H9 (cell line): ENCODE results near the gene PEX26. TPM values are rescaled to one million over a fixed set of nuclear protein-coding genes. Genes with fewer than 3 reads are reported as not detected.

Experiments
- DNase-seq: peaks from one replicate; pipeline ENCODE4 v3.0.0-alpha.2; 2017
- H2AFZ ChIP-seq: one replicate; pipeline ENCODE4 v1.6.1; 2013; ENCODE audit warnings: mild to moderate bottlenecking, low read length, control low read depth, moderate library complexity
- H2AK5ac ChIP-seq: 2 replicates; pipeline ENCODE4 v1.6.1; 2013; ENCODE audit warnings: low read length, control low read depth, mixed read lengths; ENCODE audit not compliant: insufficient read length
- H2BK120ac ChIP-seq: one replicate; pipeline ENCODE4 v1.6.1; 2013; ENCODE audit warnings: low read depth, mild to moderate bottlenecking, low read length, control low read depth, inconsistent platforms; ENCODE audit not compliant: poor library complexity, severe bottlenecking
- H2BK12ac ChIP-seq: 2 replicates; pipeline ENCODE4 v1.6.1; 2013; ENCODE audit warnings: low read length, control low read depth, mixed read lengths, low read depth; ENCODE audit not compliant: insufficient read length
- H2BK15ac ChIP-seq: 2 replicates; pipeline ENCODE4 v1.6.1; 2013; ENCODE audit warnings: low read depth, low read length, control low read depth
- H2BK20ac ChIP-seq: one replicate; pipeline ENCODE4 v1.6.1; 2013; ENCODE audit warnings: low read depth, mild to moderate bottlenecking, low read length, control low read depth, inconsistent platforms; ENCODE audit not compliant: poor library complexity, severe bottlenecking
- H2BK5ac ChIP-seq: 2 replicates; pipeline ENCODE4 v1.6.1; 2013; ENCODE audit warnings: low read length, control low read depth, mixed read lengths; ENCODE audit not compliant: insufficient read length
- H3K14ac ChIP-seq: 2 replicates; pipeline ENCODE4 v1.6.1; 2013; ENCODE audit warnings: low read length, control low read depth; ENCODE audit not compliant: insufficient read depth
- H3K18ac ChIP-seq: 2 replicates; pipeline ENCODE4 v1.6.1; 2013; ENCODE audit warnings: low read depth, mild to moderate bottlenecking, mixed read lengths, low read length, control low read depth; ENCODE audit not compliant: insufficient read length
- H3K23ac ChIP-seq: 2 replicates; pipeline ENCODE4 v1.6.1; 2013; ENCODE audit warnings: low read length, control low read depth, mixed read lengths, low read depth; ENCODE audit not compliant: insufficient read length
- H3K23me2 ChIP-seq: 2 replicates; pipeline ENCODE4 v1.6.1; 2013; ENCODE audit warnings: low read depth, mild to moderate bottlenecking, mixed read lengths, low read length, control low read depth; ENCODE audit not compliant: insufficient read length, poor library complexity, severe bottlenecking
- H3K27ac ChIP-seq: 2 replicates; pipeline ENCODE4 v1.5.1; 2013; ENCODE audit warnings: low read length, control low read depth, mixed read lengths, low read depth; ENCODE audit not compliant: insufficient read length
- H3K27me3 ChIP-seq: 2 replicates; pipeline ENCODE4 v1.6.1; 2013; ENCODE audit warnings: low read length, control low read depth, inconsistent platforms; ENCODE audit not compliant: insufficient read depth
- H3K4ac ChIP-seq: 2 replicates; pipeline ENCODE4 v1.6.1; 2013; ENCODE audit warnings: low read depth, mild to moderate bottlenecking, control low read depth, inconsistent platforms, low read length, moderate library complexity
- H3K4me1 ChIP-seq: 2 replicates; pipeline ENCODE4 v1.6.1; 2013; ENCODE audit warnings: low read length, control low read depth, inconsistent platforms; ENCODE audit not compliant: insufficient read depth
- H3K4me2 ChIP-seq: 2 replicates; pipeline ENCODE4 v1.6.1; 2013; ENCODE audit warnings: low read length, control low read depth, mixed read lengths; ENCODE audit not compliant: insufficient read length, insufficient read depth
- H3K56ac ChIP-seq: 2 replicates; pipeline ENCODE4 v1.6.1; 2013; ENCODE audit warnings: low read depth, mild to moderate bottlenecking, mixed read lengths, low read length, control low read depth; ENCODE audit not compliant: insufficient read length
- H3K79me1 ChIP-seq: 2 replicates; pipeline ENCODE4 v1.6.1; 2013; ENCODE audit warnings: low read depth, mild to moderate bottlenecking, moderate library complexity, low read length, control low read depth, inconsistent platforms; ENCODE audit not compliant: insufficient read depth, poor library complexity, severe bottlenecking
- H3K79me2 ChIP-seq: 2 replicates; pipeline ENCODE4 v1.6.1; 2013; ENCODE audit warnings: low read length, control low read depth, inconsistent platforms; ENCODE audit not compliant: insufficient read depth
- H3K9ac ChIP-seq: 2 replicates; pipeline ENCODE4 v1.6.1; 2013; ENCODE audit warnings: low read length, control low read depth, mixed read lengths; ENCODE audit not compliant: insufficient read length; ENCODE audit errors: extremely low read depth
- H3K9me3 ChIP-seq: one replicate; pipeline ENCODE4 v1.6.1; 2013; ENCODE audit warnings: low read depth, low read length, inconsistent platforms; ENCODE audit not compliant: control insufficient read depth
- H3T11ph ChIP-seq: one replicate; pipeline ENCODE4 v1.6.1; 2013; ENCODE audit warnings: mild to moderate bottlenecking, low read length, control low read depth, inconsistent platforms
- H4K20me1 ChIP-seq: one replicate; pipeline ENCODE4 v1.6.1; 2013; ENCODE audit not compliant: control insufficient read depth, insufficient read length, insufficient read depth
- H4K5ac ChIP-seq: 2 replicates; pipeline ENCODE4 v1.6.1; 2013; ENCODE audit warnings: low read depth, mild to moderate bottlenecking, mixed read lengths, low read length, control low read depth; ENCODE audit not compliant: insufficient read length
- H4K8ac ChIP-seq: replicated peaks from 2 replicates; pipeline ENCODE4 v1.6.1; 2013; ENCODE audit warnings: low read length, control low read depth, mixed read lengths, low read depth; ENCODE audit not compliant: insufficient read length
- H4K91ac ChIP-seq: 2 replicates; pipeline ENCODE4 v1.6.1; 2013; ENCODE audit warnings: low read depth, mild to moderate bottlenecking, moderate library complexity, mixed read lengths, low read length, control low read depth; ENCODE audit not compliant: insufficient read length
- H3K27ac Mint-ChIP-seq, 3 experiments: 2 replicates in 2 of 3; 3 replicates in 1 of 3; pipeline ENCODE4 v1.8.0; 2020 to 2021; ENCODE audit warnings: mixed read lengths in 3 of 3, mild to moderate bottlenecking in 1 of 3, moderate library complexity in 1 of 3
- H3K27me3 Mint-ChIP-seq: 2 replicates; pipeline ENCODE4 v1.8.0; 2021; ENCODE audit warnings: low read depth, mild to moderate bottlenecking, moderate library complexity, mixed read lengths
- H3K36me3 Mint-ChIP-seq, 3 experiments: 2 replicates in 2 of 3; 3 replicates in 1 of 3; pipeline ENCODE4 v1.8.0; 2020 to 2021; ENCODE audit warnings: low read depth in 3 of 3, mixed read lengths in 3 of 3; ENCODE audit not compliant: insufficient read depth in 1 of 3
- H3K4me1 Mint-ChIP-seq, 2 experiments: 2 replicates each; pipeline ENCODE4 v1.8.0; 2020; ENCODE audit warnings: mixed read lengths in 2 of 2
- H3K4me3 Mint-ChIP-seq, 2 experiments: 2 replicates in 1 of 2; 3 replicates in 1 of 2; pipeline ENCODE4 v1.8.0; 2020 to 2021; ENCODE audit warnings: mild to moderate bottlenecking in 2 of 2, mixed read lengths in 2 of 2, moderate library complexity in 1 of 2
- H3K9me3 Mint-ChIP-seq, 2 experiments: 2 replicates in 1 of 2; 3 replicates in 1 of 2; pipeline ENCODE4 v1.8.0; 2020; ENCODE audit warnings: mild to moderate bottlenecking in 2 of 2, mixed read lengths in 2 of 2, moderate library complexity in 1 of 2
- WGBS: extraction: QIAGEN DNeasy Blood & Tissue Kit; methylation state at CpG from one replicate; pipeline ENCODE4 v1.1.7; 2013; ENCODE audit warnings: missing lambda C conversion rate, low lambda C conversion rate, mixed read lengths; ENCODE audit not compliant: insufficient read length; ENCODE audit errors: extremely low coverage; 5-methylcytosine and 5-hydroxymethylcytosine counted together
- total RNA-seq: library from RNA; stranded (reverse); gene quantifications from 2 replicates; pipeline ENCODE4 v1.2.1, GENCODE V29; 2021
- TF ChIP-seq, protein P1 (sequence below): fragments of 200-600 bp; sonication (generic); conservative IDR thresholded peaks from 3 replicates; pipeline ENCODE4 v1.8.0; 2021; ENCODE audit warnings: antibody characterized with exemption, mild to moderate bottlenecking

The PEX26 gene
- total RNA-seq, 1 experiment from 2014 or later: 35.4 TPM

DNA sequence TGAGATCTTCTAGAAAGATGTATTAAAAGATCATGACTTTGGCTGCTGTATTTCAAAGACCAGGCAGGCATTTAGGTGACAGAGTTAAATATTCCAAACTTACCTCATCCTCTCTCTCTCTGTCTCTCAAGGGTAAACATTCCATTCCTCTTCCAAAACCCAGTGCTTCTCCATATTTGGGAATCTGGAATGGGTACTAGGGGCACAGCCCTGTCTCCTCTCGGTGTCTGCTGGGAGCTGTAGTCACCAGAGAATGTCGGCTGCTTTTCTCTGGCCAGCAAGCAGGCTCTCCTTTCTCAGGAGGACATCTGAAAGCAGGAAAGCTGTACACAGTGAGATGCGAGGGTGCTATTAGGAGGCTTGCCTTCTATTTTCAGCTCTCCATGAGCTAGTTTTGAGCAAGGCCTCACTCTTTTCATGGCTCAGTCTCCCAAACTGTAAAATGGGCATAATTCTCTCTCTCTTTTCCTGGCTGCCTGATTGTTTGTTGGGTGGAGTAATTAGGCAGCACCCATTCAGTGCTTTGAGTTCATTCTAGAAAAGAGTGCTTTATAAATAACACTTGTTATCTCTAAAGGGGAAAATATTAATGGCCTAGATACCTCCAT is 9.3 kb upstream of the PEX26 start:
- Histone ChIP-seq H3K9me3 (no peaks in the 10 kb centered on the region), H2AK5ac (no peak overlapping the region), H4K8ac (no peak overlapping the region), H4K20me1 (no peaks in the 10 kb centered on the region), H2BK12ac (no peak overlapping the region), H4K91ac (no peak overlapping the region), H3K23me2 (no peaks in the 10 kb centered on the region), H3K18ac (no peak overlapping the region), H3K23ac (no peak overlapping the region), H3K14ac (no peak overlapping the region; the same call in 1 of the 2 replicates), H3K79me1 (no peaks in the 10 kb centered on the region), H3K27me3 (no peaks in the 10 kb centered on the region), H2BK5ac (no peak overlapping the region), H4K5ac (no peak overlapping the region), H3K4me1 (no peaks in the 10 kb centered on the region), H3K9ac (no peak overlapping the region), H3K56ac (no peak overlapping the region), H2BK15ac (no peak overlapping the region), H3K4me2 (no peak overlapping the region), H2BK20ac (no peak overlapping the region), H3K27ac (no peak overlapping the region), H3K4ac (no peak overlapping the region), H2AFZ (no peak overlapping the region), H2BK120ac (no peak overlapping the region), H3T11ph (no peak overlapping the region), H3K79me2 (no peaks in the 10 kb centered on the region)
- Mint-ChIP-seq H3K36me3 (no peaks in the 10 kb centered on the region; a peak in 1 of 7 replicates), H3K27ac (no peak overlapping the region), H3K9me3 (no peaks in the 10 kb centered on the region; a peak in 1 of 5 replicates), H3K4me3 (no peak overlapping the region), H3K27me3 (peaks cover 68% of the 10 kb centered on the region), H3K4me1 (peaks cover 8% of the 10 kb centered on the region in 2 experiments)
- WGBS: no CpG with 5 or more reads among the region's 3 CpGs
- no peak for DNase-seq
- TF ChIP-seq, protein P1, sequence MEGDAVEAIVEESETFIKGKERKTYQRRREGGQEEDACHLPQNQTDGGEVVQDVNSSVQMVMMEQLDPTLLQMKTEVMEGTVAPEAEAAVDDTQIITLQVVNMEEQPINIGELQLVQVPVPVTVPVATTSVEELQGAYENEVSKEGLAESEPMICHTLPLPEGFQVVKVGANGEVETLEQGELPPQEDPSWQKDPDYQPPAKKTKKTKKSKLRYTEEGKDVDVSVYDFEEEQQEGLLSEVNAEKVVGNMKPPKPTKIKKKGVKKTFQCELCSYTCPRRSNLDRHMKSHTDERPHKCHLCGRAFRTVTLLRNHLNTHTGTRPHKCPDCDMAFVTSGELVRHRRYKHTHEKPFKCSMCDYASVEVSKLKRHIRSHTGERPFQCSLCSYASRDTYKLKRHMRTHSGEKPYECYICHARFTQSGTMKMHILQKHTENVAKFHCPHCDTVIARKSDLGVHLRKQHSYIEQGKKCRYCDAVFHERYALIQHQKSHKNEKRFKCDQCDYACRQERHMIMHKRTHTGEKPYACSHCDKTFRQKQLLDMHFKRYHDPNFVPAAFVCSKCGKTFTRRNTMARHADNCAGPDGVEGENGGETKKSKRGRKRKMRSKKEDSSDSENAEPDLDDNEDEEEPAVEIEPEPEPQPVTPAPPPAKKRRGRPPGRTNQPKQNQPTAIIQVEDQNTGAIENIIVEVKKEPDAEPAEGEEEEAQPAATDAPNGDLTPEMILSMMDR: no peak
